Measurements from ENCODE around the gene UVRAG.

UVRAG gene

DNA sequence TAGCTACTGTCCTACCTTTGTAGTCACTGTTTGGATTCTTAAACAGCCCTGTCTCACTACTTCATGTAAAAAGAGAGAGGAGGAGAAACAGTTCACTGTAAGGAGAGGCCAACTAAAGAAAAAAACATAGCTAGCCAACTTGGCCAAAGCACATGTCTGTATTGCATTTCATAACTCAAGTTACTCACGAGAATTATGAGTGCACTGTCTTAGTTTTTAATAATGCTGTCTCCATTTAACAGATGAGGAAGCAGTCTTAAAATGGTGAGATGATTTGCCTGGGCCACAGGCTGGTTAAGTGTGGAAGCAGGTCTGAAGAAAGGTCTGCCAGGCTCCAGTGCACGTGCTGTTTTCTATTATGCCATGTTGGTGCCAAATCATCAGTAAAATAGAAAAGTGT is 104.5 kb downstream of the UVRAG start:
- no peak overlapping the region for H3K4me3 ChIP-seq (ENCODE audit: low read depth, low read length)
- no peak for TF ChIP-seq CTCF (IDR thresholded peaks at IDR 0.05; ENCODE audit: borderline replicate concordance, insufficient read depth, low read depth, low read length)

DNA sequence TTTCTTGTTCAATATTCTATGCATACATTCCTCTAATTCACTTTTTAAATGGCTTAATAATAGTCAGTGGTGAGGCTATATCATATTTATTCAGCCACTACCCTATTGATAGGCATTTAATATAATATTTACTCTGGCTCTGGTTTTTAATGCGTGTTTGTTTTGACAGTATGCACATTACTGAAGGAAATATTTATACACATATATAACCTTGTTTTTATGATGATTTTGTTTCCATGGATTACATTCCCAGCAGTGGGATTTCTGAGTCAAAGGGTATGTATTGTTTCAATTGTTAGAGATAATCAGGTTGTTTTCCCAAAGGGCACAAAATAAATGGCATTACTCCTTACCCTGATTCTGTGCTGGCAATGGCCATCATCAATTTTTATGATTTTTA is 105.8 kb downstream of the UVRAG start:
- TF ChIP-seq CTCF (IDR thresholded peaks at IDR 0.05; ENCODE audit: borderline replicate concordance, insufficient read depth, low read depth, low read length) = no peak
- H3K4me3 ChIP-seq (ENCODE audit: low read depth, low read length) = no peak overlapping the region

- no peak for TF ChIP-seq CTCF (IDR thresholded peaks at IDR 0.05; ENCODE audit: borderline replicate concordance, insufficient read depth, low read depth, low read length)
- H3K4me3 ChIP-seq (ENCODE audit: low read depth, low read length) = no peak overlapping the region
These were observed 106.8 kb downstream of the UVRAG start for GRCh38 chr11:75921808-75922207.

DNA sequence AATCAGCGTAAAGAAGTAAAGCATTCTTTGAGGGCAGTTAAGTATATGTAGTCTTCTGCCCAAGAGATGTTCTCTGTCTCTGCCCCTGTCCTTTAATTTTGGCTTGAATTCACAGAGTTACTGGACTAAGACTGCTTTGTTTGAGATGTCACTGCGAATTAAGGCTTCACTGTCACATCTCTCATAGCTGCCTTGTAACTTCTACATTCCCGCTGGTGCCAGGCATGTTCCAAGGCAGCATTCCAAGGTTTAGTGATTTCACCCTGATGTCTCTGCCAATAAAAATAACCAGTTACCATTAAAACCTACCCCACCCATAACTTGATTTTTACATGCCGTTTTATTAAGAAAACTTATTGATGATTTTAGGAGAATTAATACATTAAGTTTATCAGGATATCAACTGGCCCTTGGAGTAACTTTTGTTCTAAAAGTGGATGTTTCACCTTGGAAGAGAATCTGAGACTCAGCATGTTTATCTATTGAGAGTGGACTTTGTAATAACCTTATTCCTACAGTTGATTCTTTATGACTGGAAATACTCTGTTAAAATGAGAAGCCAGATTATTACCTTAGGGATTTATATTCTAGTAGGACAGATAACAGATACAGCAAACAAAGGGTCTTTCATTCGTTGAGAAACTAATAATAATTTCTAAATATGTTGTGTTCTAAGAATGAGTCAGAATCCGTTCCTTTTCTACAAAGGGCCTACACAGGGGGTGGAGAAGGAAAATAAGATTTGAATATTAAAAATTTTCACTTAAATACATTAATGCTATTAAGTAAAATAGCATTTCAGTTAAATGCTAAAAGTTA is 110.2 kb downstream of the UVRAG start:
- no peak for TF ChIP-seq CTCF (IDR thresholded peaks at IDR 0.05; ENCODE audit: borderline replicate concordance, insufficient read depth, low read depth, low read length)
- no peak overlapping the region for H3K4me3 ChIP-seq (ENCODE audit: low read depth, low read length)

DNA sequence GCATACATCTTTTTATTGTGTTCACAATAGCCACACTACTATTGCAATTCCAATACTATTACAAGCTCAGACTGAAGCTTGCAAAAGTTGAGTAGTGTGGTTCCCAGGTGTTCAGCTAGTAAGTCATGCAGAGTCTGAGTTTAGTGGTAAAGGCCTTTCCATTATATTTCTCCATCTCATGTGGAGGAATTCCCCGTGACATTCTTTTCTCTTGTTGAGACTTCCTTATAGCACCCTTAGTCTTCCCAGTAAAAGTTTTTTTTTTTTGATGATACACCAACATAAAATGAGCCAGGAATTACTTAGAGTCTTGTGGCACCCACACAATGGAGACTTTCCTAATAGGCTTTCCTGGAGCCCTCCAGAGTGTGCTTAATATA is 110.8 kb downstream of the UVRAG start:
- no peak overlapping the region for H3K4me3 ChIP-seq (ENCODE audit: low read depth, low read length)
- TF ChIP-seq CTCF (IDR thresholded peaks at IDR 0.05; ENCODE audit: borderline replicate concordance, insufficient read depth, low read depth, low read length) = no peak

GRCh38 chr11:75929706-75930105 is 114.7 kb downstream of the UVRAG start:
- H3K4me3 ChIP-seq (ENCODE audit: low read depth, low read length) = no peak overlapping the region
- TF ChIP-seq CTCF (IDR thresholded peaks at IDR 0.05; ENCODE audit: borderline replicate concordance, insufficient read depth, low read depth, low read length) = no peak

GRCh38 chr11:75930534-75930933 is 115.5 kb downstream of the UVRAG start:
- H3K4me3 ChIP-seq (ENCODE audit: low read depth, low read length) = no peak overlapping the region
- no peak for TF ChIP-seq CTCF (IDR thresholded peaks at IDR 0.05; ENCODE audit: borderline replicate concordance, insufficient read depth, low read depth, low read length)

All from GM12875 (cell line).